ENCODE results near the gene ZNF500. TPM values are rescaled to one million over a fixed set of nuclear protein-coding genes. Genes with fewer than 3 reads are reported as not detected.

ZNF500 gene
- total and polyA plus RNA-seq, 12 donors: 3.8 to 10.5 (median 8.1) TPM

GRCh38 chr16:4813251-4814003, 46.5 kb upstream of the ZNF500 start:
- ATAC-seq (peak in 6 of 8 donors; percentile 15 to 64 (median 46)), DNase-seq (no peak)
- Histone ChIP-seq H3K9me3 (no peaks in the 10 kb centered on the region), H3K4me3 (no peak overlapping the region), H3K36me3 (peaks cover 0 to 100% (median 79%) of the 10 kb centered on the region in 9 donors), H3K27me3 (no peaks in the 10 kb centered on the region), H3K4me1 (peaks cover 0 to 23% (median 8%) of the 10 kb centered on the region in 9 donors), H3K27ac (peak overlapping the region; percentile 36 to 86 (median 81))
- intact Hi-C loops (cut with DNase I): no loop called here
- 92% methylated on average over 16 of the region's 16 CpGs for WGBS, 2 donors
- TF ChIP-seq CTCF (IDR thresholded peaks at IDR 0.05): no peak

- H3K4me1 ChIP-seq: peaks cover 0 to 23% (median 8%) of the 10 kb centered on the region in 9 donors
- no peak overlapping the region for H3K4me3 ChIP-seq
- DNase-seq (no peak), ATAC-seq (peak in 1 of 8 donors; percentile 16)
- H3K27ac ChIP-seq: peak overlapping the region in 1 of 10 donors; percentile 13
- no peak for TF ChIP-seq CTCF (IDR thresholded peaks at IDR 0.05)
- no peaks in the 10 kb centered on the region for H3K9me3 ChIP-seq
- 87 to 91% methylated on average over 9 of the region's 9 CpGs for WGBS, 2 donors
- H3K27me3 ChIP-seq: no peaks in the 10 kb centered on the region
- intact Hi-C loops (cut with DNase I): no loop called here
- peaks cover 0 to 100% (median 79%) of the 10 kb centered on the region in 9 donors for H3K36me3 ChIP-seq
These were observed 44.8 kb upstream of the ZNF500 start for GRCh38 chr16:4811773-4812172.

- peaks cover 0 to 23% (median 8%) of the 10 kb centered on the region in 9 donors for H3K4me1 ChIP-seq
- ATAC-seq (no peak), DNase-seq (no peak)
- WGBS, 2 donors: 95 to 98% methylated on average over 3 of the region's 3 CpGs
- no peaks in the 10 kb centered on the region for H3K27me3 ChIP-seq
- peak overlapping the region in 1 of 10 donors; percentile 13 for H3K27ac ChIP-seq
- no peaks in the 10 kb centered on the region for H3K9me3 ChIP-seq
- intact Hi-C loops (cut with DNase I): no loop called here
- no peak for TF ChIP-seq CTCF (IDR thresholded peaks at IDR 0.05)
- H3K4me3 ChIP-seq: no peak overlapping the region
- H3K36me3 ChIP-seq: peaks cover 0 to 100% (median 79%) of the 10 kb centered on the region in 9 donors
These were observed 44.3 kb upstream of the ZNF500 start for GRCh38 chr16:4811242-4811641.

- WGBS, 2 donors: 96 to 98% methylated on average over 6 of the region's 6 CpGs
- no peaks in the 10 kb centered on the region for H3K9me3 ChIP-seq
- no peak for TF ChIP-seq CTCF (IDR thresholded peaks at IDR 0.05)
- no peak for DNase-seq
- H3K4me3 ChIP-seq: no peak overlapping the region
- no peaks in the 10 kb centered on the region for H3K27me3 ChIP-seq
- peaks cover 0 to 38% (median 16%) of the 10 kb centered on the region in 9 donors for H3K4me1 ChIP-seq
- intact Hi-C loops (cut with DNase I): loop anchor here in 2 of 10 donors (5.0 to 10.0 kb wide), 2 partner anchors 41 to 59 kb away; partner anchors contain the start of genes GLYR1 (in 1 of the 2) and UBN1 (in 1 of the 2)
- H3K36me3 ChIP-seq: peaks cover 0 to 74% (median 48%) of the 10 kb centered on the region in 9 donors
- peak overlapping the region in 2 of 10 donors; percentile 11 to 73 for H3K27ac ChIP-seq
- no peak for ATAC-seq
These were observed 39.3 kb upstream of the ZNF500 start for GRCh38 chr16:4806280-4806679.

Data from heart right ventricle (tissue), 16 donors.